H9 (cell line): Measurements from ENCODE around the gene GLCE. TPM values are rescaled to one million over a fixed set of nuclear protein-coding genes. Genes with fewer than 3 reads are reported as not detected.

Experiments used
- DNase-seq: peaks from one replicate; pipeline ENCODE4 v3.0.0-alpha.2; 2017
- H2AFZ ChIP-seq: one replicate; pipeline ENCODE4 v1.6.1; 2013; ENCODE audit warnings: mild to moderate bottlenecking, low read length, control low read depth, moderate library complexity
- H2AK5ac ChIP-seq: 2 replicates; pipeline ENCODE4 v1.6.1; 2013; ENCODE audit warnings: low read length, control low read depth, mixed read lengths; ENCODE audit not compliant: insufficient read length
- H2BK120ac ChIP-seq: one replicate; pipeline ENCODE4 v1.6.1; 2013; ENCODE audit warnings: low read depth, mild to moderate bottlenecking, low read length, control low read depth, inconsistent platforms; ENCODE audit not compliant: poor library complexity, severe bottlenecking
- H2BK12ac ChIP-seq: 2 replicates; pipeline ENCODE4 v1.6.1; 2013; ENCODE audit warnings: low read length, control low read depth, mixed read lengths, low read depth; ENCODE audit not compliant: insufficient read length
- H2BK15ac ChIP-seq: 2 replicates; pipeline ENCODE4 v1.6.1; 2013; ENCODE audit warnings: low read depth, low read length, control low read depth
- H2BK20ac ChIP-seq: one replicate; pipeline ENCODE4 v1.6.1; 2013; ENCODE audit warnings: low read depth, mild to moderate bottlenecking, low read length, control low read depth, inconsistent platforms; ENCODE audit not compliant: poor library complexity, severe bottlenecking
- H2BK5ac ChIP-seq: 2 replicates; pipeline ENCODE4 v1.6.1; 2013; ENCODE audit warnings: low read length, control low read depth, mixed read lengths; ENCODE audit not compliant: insufficient read length
- H3K14ac ChIP-seq: 2 replicates; pipeline ENCODE4 v1.6.1; 2013; ENCODE audit warnings: low read length, control low read depth; ENCODE audit not compliant: insufficient read depth
- H3K18ac ChIP-seq: 2 replicates; pipeline ENCODE4 v1.6.1; 2013; ENCODE audit warnings: low read depth, mild to moderate bottlenecking, mixed read lengths, low read length, control low read depth; ENCODE audit not compliant: insufficient read length
- H3K23ac ChIP-seq: 2 replicates; pipeline ENCODE4 v1.6.1; 2013; ENCODE audit warnings: low read length, control low read depth, mixed read lengths, low read depth; ENCODE audit not compliant: insufficient read length
- H3K23me2 ChIP-seq: 2 replicates; pipeline ENCODE4 v1.6.1; 2013; ENCODE audit warnings: low read depth, mild to moderate bottlenecking, mixed read lengths, low read length, control low read depth; ENCODE audit not compliant: insufficient read length, poor library complexity, severe bottlenecking
- H3K27ac ChIP-seq: 2 replicates; pipeline ENCODE4 v1.5.1; 2013; ENCODE audit warnings: low read length, control low read depth, mixed read lengths, low read depth; ENCODE audit not compliant: insufficient read length
- H3K27me3 ChIP-seq: 2 replicates; pipeline ENCODE4 v1.6.1; 2013; ENCODE audit warnings: low read length, control low read depth, inconsistent platforms; ENCODE audit not compliant: insufficient read depth
- H3K4ac ChIP-seq: 2 replicates; pipeline ENCODE4 v1.6.1; 2013; ENCODE audit warnings: low read depth, mild to moderate bottlenecking, control low read depth, inconsistent platforms, low read length, moderate library complexity
- H3K4me1 ChIP-seq: 2 replicates; pipeline ENCODE4 v1.6.1; 2013; ENCODE audit warnings: low read length, control low read depth, inconsistent platforms; ENCODE audit not compliant: insufficient read depth
- H3K4me2 ChIP-seq: 2 replicates; pipeline ENCODE4 v1.6.1; 2013; ENCODE audit warnings: low read length, control low read depth, mixed read lengths; ENCODE audit not compliant: insufficient read length, insufficient read depth
- H3K56ac ChIP-seq: 2 replicates; pipeline ENCODE4 v1.6.1; 2013; ENCODE audit warnings: low read depth, mild to moderate bottlenecking, mixed read lengths, low read length, control low read depth; ENCODE audit not compliant: insufficient read length
- H3K79me1 ChIP-seq: 2 replicates; pipeline ENCODE4 v1.6.1; 2013; ENCODE audit warnings: low read depth, mild to moderate bottlenecking, moderate library complexity, low read length, control low read depth, inconsistent platforms; ENCODE audit not compliant: insufficient read depth, poor library complexity, severe bottlenecking
- H3K79me2 ChIP-seq: 2 replicates; pipeline ENCODE4 v1.6.1; 2013; ENCODE audit warnings: low read length, control low read depth, inconsistent platforms; ENCODE audit not compliant: insufficient read depth
- H3K9ac ChIP-seq: 2 replicates; pipeline ENCODE4 v1.6.1; 2013; ENCODE audit warnings: low read length, control low read depth, mixed read lengths; ENCODE audit not compliant: insufficient read length; ENCODE audit errors: extremely low read depth
- H3K9me3 ChIP-seq: one replicate; pipeline ENCODE4 v1.6.1; 2013; ENCODE audit warnings: low read depth, low read length, inconsistent platforms; ENCODE audit not compliant: control insufficient read depth
- H3T11ph ChIP-seq: one replicate; pipeline ENCODE4 v1.6.1; 2013; ENCODE audit warnings: mild to moderate bottlenecking, low read length, control low read depth, inconsistent platforms
- H4K20me1 ChIP-seq: one replicate; pipeline ENCODE4 v1.6.1; 2013; ENCODE audit not compliant: control insufficient read depth, insufficient read length, insufficient read depth
- H4K5ac ChIP-seq: 2 replicates; pipeline ENCODE4 v1.6.1; 2013; ENCODE audit warnings: low read depth, mild to moderate bottlenecking, mixed read lengths, low read length, control low read depth; ENCODE audit not compliant: insufficient read length
- H4K8ac ChIP-seq: replicated peaks from 2 replicates; pipeline ENCODE4 v1.6.1; 2013; ENCODE audit warnings: low read length, control low read depth, mixed read lengths, low read depth; ENCODE audit not compliant: insufficient read length
- H4K91ac ChIP-seq: 2 replicates; pipeline ENCODE4 v1.6.1; 2013; ENCODE audit warnings: low read depth, mild to moderate bottlenecking, moderate library complexity, mixed read lengths, low read length, control low read depth; ENCODE audit not compliant: insufficient read length
- H3K27ac Mint-ChIP-seq, 3 experiments: 2 replicates in 2 of 3; 3 replicates in 1 of 3; pipeline ENCODE4 v1.8.0; 2020 to 2021; ENCODE audit warnings: mixed read lengths in 3 of 3, mild to moderate bottlenecking in 1 of 3, moderate library complexity in 1 of 3
- H3K27me3 Mint-ChIP-seq: 2 replicates; pipeline ENCODE4 v1.8.0; 2021; ENCODE audit warnings: low read depth, mild to moderate bottlenecking, moderate library complexity, mixed read lengths
- H3K36me3 Mint-ChIP-seq, 3 experiments: 2 replicates in 2 of 3; 3 replicates in 1 of 3; pipeline ENCODE4 v1.8.0; 2020 to 2021; ENCODE audit warnings: low read depth in 3 of 3, mixed read lengths in 3 of 3; ENCODE audit not compliant: insufficient read depth in 1 of 3
- H3K4me1 Mint-ChIP-seq, 2 experiments: 2 replicates each; pipeline ENCODE4 v1.8.0; 2020; ENCODE audit warnings: mixed read lengths in 2 of 2
- H3K4me3 Mint-ChIP-seq, 2 experiments: 2 replicates in 1 of 2; 3 replicates in 1 of 2; pipeline ENCODE4 v1.8.0; 2020 to 2021; ENCODE audit warnings: mild to moderate bottlenecking in 2 of 2, mixed read lengths in 2 of 2, moderate library complexity in 1 of 2
- H3K9me3 Mint-ChIP-seq, 2 experiments: 2 replicates in 1 of 2; 3 replicates in 1 of 2; pipeline ENCODE4 v1.8.0; 2020; ENCODE audit warnings: mild to moderate bottlenecking in 2 of 2, mixed read lengths in 2 of 2, moderate library complexity in 1 of 2
- CTCF ChIP-seq: fragments of 200-600 bp; sonication (generic); conservative IDR thresholded peaks from 3 replicates; pipeline ENCODE4 v1.8.0; 2021; ENCODE audit warnings: antibody characterized with exemption, mild to moderate bottlenecking
- whole genome bisulfite sequencing: extraction: QIAGEN DNeasy Blood & Tissue Kit; methylation state at CpG from one replicate; pipeline ENCODE4 v1.1.7; 2013; ENCODE audit warnings: missing lambda C conversion rate, low lambda C conversion rate, mixed read lengths; ENCODE audit not compliant: insufficient read length; ENCODE audit errors: extremely low coverage; 5-methylcytosine and 5-hydroxymethylcytosine counted together
- total RNA-seq: library from RNA; stranded (reverse); gene quantifications from 2 replicates; pipeline ENCODE4 v1.2.1, GENCODE V29; 2021

The GLCE gene
- total RNA-seq, 1 experiment from 2014 or later = 12.2 TPM

GRCh38 chr15:69146724-69147435 is 13.6 kb upstream of the GLCE start:
- Histone ChIP-seq H3K79me1 (no peaks in the 10 kb centered on the region), H2BK120ac (no peak overlapping the region)

More at GRCh38 chr15:69146724-69147435, 13.6 kb upstream of the GLCE start:
- Histone ChIP-seq H3K79me2 (no peaks in the 10 kb centered on the region), H3K9me3 (no peaks in the 10 kb centered on the region), H4K91ac (no peak overlapping the region), H3K27ac (no peak overlapping the region), H3K18ac (no peak overlapping the region), H4K20me1 (no peaks in the 10 kb centered on the region), H3K27me3 (no peaks in the 10 kb centered on the region; the same call in 1 of the 2 replicates), H3K14ac (no peak overlapping the region), H2BK5ac (no peak overlapping the region), H3K23me2 (no peaks in the 10 kb centered on the region), H3K4me2 (no peak overlapping the region), H3T11ph (no peak overlapping the region), H3K4me1 (no peaks in the 10 kb centered on the region), H2BK15ac (no peak overlapping the region), H2AFZ (no peak overlapping the region), H3K56ac (no peak overlapping the region), H2BK12ac (no peak overlapping the region), H4K5ac (no peak overlapping the region), H4K8ac (no peak overlapping the region), H3K9ac (no peak overlapping the region), H2BK20ac (no peak overlapping the region), H3K4ac (no peak overlapping the region), H3K23ac (no peak overlapping the region), H2AK5ac (no peak overlapping the region)
- Mint-ChIP-seq H3K4me1 (peaks cover 7% of the 10 kb centered on the region in 2 experiments; a peak in 3 of 4 replicates), H3K9me3 (peaks cover 0 to 3% of the 10 kb centered on the region in 2 experiments; a peak in 2 of 5 replicates), H3K27ac (no peak overlapping the region), H3K36me3 (no peaks in the 10 kb centered on the region; a peak in 1 of 7 replicates), H3K27me3 (peaks cover 38% of the 10 kb centered on the region), H3K4me3 (no peak overlapping the region)
- no peak for TF ChIP-seq CTCF
- no CpG with 5 or more reads among the region's 9 CpGs for WGBS
- DNase-seq = no peak
